Inferior parietal cortex (tissue), 1 donor: ENCODE data around the gene NTHL1.

ENCODE experiments used
- DNase-seq: peaks from one replicate; pipeline ENCODE4 v3.0.0-alpha.2; 2016; ENCODE audit errors: extremely low spot score

The NTHL1 gene

DNA sequence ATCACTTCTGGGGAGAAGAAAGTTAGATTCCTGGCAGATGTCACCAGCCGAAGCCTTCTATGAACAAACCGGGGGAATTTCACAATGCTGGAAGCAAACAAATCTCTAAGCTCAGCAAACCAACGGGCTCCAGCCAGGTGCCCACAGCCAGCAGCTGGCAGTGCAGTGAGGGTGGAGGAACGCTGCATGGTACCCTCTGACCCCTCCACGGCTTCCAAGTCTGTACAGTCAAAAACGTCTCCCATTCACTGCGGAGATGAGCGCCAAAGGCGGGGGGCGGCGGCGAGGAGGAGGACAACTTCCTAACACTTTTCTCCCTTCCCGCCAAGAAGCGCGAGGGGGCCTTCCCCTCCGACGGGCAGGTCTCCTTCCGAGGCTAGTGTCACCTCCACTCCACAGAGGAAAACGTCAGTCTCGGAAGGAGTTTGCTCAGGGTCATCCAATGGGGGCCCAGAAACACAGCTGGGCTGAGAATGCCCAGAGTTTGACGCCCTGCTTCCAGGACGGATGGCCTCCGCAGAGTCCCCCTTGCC is 38.9 kb downstream of the NTHL1 start:
- no peak for DNase-seq

- no peak for DNase-seq
Observed at GRCh38 chr16:2008009-2008526, 39.6 kb downstream of the NTHL1 start.

DNA sequence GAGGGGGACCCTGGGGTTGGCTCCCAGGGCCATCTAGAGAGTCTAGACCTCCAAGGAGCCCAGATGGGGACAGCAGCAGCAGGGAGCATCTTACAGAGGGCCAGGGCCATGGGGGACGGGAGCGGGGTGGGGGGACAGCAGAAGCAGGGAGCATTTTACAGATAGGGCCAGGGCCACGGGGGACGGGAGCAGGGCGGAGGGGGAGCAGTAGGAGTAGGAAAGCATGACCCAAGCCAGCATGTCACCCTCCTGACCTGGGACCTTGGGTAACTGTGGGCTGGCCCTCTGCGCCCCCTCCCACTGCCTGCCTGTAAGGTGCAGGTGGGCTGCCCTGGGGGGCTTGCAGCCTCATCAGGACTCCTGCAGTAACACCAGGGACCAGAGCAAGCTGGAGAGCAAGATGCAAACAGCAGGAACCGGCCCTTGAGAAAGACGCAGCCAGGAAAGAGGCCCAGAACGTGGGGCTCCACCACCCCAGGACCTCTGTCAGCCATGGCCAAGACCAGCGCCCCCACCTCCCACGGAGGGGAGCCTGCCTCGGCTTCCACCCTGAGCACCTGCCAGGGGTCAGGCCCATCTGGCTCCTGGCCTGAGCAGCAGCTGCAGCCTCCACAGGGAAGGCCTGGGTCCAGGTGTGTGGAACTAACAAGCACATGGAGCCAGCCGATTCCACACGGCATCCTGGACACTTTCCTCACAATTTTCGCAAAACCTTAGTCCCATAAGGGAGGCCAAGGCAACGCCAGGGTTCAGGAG is 40.4 kb downstream of the NTHL1 start:
- no peak for DNase-seq

- no peak for DNase-seq
Observed at GRCh38 chr16:2006317-2006716, 41.3 kb downstream of the NTHL1 start.

GRCh38 chr16:2005646-2006045 is 42.0 kb downstream of the NTHL1 start:
- DNase-seq = no peak

DNA sequence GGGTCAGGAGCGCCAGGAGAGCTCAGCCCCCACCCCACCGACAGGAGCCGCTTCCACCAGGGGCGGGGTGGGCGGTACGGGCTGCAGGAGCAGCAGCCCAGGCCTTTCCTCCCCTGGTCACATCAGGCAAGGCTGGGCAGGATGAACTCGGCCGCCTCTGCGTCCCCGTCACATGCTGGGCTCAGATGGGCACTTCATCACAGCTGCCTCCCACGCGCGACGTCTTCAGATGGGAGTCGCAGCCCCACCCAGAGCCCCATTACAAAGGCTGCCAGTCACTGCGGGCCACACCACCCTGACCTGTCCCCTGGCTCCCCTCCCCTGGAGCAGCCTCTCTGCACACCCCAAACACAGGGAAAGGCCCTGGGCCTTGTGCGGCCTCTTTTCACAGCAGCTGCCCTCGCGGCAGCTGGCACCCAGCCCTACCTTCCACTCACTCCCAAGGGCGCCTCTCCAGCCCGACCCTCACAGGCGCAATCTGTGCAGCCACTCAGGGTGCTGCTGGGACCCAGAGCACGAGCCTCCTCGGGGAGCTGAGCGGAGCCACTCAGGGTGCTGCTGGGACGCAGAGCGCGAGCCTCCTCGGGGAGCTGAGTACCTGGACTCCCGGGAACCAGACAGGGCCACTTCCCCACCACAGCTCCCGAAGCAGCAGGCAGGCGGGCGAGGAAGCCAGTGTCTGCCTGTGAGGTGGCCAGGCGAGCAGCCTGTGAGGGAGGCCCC is 42.7 kb downstream of the NTHL1 start:
- DNase-seq = no peak

- peak; percentile 76 for DNase-seq
Observed at GRCh38 chr16:2003827-2004641, 43.6 kb downstream of the NTHL1 start.

- no peak for DNase-seq
Observed at GRCh38 chr16:2003231-2003826, 44.3 kb downstream of the NTHL1 start.

DNA sequence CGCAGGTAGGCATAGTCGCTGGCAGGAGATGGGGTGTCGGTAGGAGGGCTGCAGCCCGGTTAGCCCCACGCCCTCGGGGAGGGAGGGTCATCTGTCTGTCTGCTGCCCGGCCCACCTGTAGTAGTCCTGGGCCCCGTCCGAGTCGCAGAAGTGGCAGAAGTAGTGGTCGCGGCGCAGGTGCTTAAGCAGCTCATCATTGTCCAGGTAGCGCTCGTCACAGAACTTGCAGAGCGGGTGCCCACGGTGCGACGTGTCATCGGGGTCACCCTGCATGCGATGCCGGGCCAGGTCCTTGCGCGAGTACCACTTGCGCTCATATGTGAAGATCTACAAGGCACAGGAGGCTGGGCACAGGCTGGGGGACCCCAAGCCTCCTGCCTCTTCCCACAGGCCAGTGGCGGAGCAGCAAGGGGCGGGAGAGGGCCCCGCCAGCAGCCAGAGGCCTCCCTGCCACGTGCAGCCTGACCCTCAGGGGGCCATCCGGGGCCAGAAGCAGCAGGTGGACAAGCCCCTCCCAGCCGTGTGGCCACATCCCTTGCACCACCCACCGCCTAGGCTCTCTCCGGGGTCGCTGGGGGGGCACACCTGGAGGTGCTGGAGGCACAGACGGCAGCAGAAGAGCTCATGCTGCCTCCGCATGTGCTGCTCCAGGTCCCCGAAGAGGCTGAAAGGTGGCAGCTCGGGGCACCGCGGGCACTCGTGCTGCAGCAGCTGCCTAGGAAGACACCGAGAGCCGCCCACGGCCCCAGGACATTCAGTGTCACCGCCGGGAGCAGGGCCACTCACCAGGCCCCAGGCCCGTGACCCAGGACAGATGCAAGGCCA is 45.0 kb downstream of the NTHL1 start:
- DNase-seq = no peak

GRCh38 chr16:2001456-2002355 is 45.9 kb downstream of the NTHL1 start:
- no peak for DNase-seq

GRCh38 chr16:2001035-2001434 is 46.6 kb downstream of the NTHL1 start:
- DNase-seq = no peak

DNA sequence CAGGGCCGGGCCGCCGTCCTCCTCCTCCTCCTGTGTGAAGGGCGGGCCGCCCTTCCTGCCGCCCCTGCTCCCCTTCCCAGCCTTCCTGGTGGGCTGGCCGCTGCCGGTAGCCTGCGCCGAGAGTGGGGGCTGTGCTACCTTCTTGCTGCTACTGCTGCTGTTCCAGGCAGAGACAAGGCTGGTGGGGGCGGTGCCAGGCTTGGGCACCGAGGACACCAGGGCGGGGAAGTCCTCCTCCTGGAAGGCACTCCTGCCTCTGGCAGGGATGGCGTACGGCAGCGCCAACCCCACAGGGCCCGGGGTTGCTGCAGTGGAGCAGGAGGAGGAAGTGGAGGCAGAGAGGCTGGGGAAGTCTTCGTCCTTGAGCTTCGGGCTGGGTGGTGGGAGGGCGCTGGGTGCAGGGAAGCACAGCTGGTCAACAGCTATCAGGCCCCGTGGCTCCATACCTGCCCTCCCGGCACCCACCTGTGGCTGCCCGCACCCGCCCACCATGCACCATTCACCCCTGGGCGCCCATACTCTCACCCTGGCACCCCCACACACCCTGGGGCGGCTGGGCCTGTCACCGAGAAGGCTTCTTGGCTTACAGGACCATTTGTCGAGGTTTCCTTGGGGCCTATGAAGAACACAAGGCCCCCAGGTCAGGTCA is 47.6 kb downstream of the NTHL1 start:
- DNase-seq = no peak

- no peak for DNase-seq
Observed at GRCh38 chr16:1998852-1999801, 48.5 kb downstream of the NTHL1 start.

- no peak for DNase-seq
Observed at GRCh38 chr16:1998360-1998835, 49.2 kb downstream of the NTHL1 start.

DNA sequence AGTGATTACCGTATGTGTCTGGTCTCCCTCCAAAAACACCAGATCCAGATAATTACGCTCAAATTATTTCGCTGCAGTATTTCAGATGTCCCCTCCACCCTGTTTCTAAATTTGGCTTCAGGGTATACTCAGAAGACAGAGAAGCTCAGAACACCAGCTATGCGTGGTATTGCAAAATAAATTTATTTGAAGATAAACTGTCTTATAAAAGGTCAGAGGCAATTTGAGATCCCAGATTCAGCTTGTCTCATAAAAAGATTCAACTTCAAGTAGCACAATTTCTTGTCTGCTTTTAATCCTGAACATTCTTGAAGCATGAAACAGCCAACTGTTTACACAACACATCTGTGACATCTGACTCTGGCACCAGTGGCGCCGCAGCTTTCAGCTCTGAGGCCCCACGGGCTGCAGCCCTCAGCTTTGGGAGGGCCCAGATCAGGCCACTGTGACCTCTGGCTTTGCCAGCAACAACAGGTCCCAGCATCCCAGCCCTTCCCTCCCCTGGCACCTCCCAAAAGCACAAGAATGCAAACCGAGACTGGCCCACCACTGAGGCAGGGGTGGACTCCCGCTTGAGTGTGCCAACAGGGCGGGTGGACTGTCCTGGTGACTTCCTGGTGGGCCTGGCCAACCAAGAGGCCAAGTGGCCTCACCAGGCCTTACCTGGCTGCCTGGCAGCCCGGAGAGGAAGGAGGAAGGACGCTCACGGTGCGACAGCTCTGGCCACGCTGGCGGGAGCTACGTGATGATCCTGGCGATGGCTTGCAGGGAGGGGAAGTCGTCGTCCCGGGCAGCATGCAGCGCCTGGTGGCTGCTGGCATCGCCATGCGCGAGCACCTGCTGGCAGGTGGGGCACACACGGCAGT is 49.9 kb downstream of the NTHL1 start:
- no peak for DNase-seq

GRCh38 chr16:1993731-1994131 is 53.9 kb downstream of the NTHL1 start:
- DNase-seq = no peak
